ENCODE measurements around the gene NQO1. TPM values are rescaled to one million over a fixed set of nuclear protein-coding genes. Genes with fewer than 3 reads are reported as not detected.
A peak's percentile ranks its signal among the peaks of the same experiment; 100 is the strongest.
"Not testable (repeated sequence)": the region's sequence is repeated elsewhere in the genome, so short reads cannot be mapped to it uniquely, and the experiment has no call there.

The NQO1 gene
- total and polyA plus RNA-seq, 2 of the 13 experiments (the other 11 are each of a cell fraction or from before 2014, with no cell fraction given) = 464 to 1,060 TPM

DNA sequence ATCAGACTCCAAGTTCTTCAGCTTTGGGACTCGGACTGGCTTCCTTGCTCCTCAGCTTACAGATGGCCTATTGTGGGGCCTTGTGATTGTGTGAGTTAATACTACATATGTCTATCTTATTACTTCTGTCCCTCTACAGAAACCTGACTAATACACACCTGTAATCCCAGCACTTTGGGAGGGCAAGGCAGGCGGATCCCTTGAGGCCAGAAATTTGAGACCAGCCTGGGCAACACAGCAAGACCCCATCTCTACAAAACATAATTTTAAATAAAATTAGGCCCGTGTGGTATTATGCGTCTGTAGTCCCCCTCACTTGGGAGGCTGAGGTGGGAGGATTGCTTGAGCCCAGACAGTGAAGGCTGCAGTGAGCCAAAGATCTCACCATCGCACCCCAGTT lies 4.9 kb upstream of the NQO1 start:
- in situ Hi-C loops (cut with HindIII; ENCODE audit: extremely low pct_ligation_motif_present, low pct_unique_long_range_greater_than_20kb); H3K9ac ChIP-seq (ENCODE audit: insufficient read depth, low read depth, low read length); FAIRE-seq; DNase-seq (ENCODE audit: low spot score); H3K27ac ChIP-seq (ENCODE audit: extremely low read length, insufficient read depth, low read length); H3K9me3 ChIP-seq (ENCODE audit: low read length); H3K4me3 ChIP-seq (replicated peaks in 1 of 3; ENCODE audit: insufficient read depth in 1 of 3, low read depth in 2 of 3, low read length in 3 of 3); ATAC-seq; H3K36me3 ChIP-seq (replicated peaks in 1 of 2; ENCODE audit: control insufficient read depth in 1 of 2, insufficient read depth in 2 of 2, low read length in 2 of 2); H3K27me3 ChIP-seq (ENCODE audit: control insufficient read depth in 1 of 2, insufficient read depth in 2 of 2, low read length in 2 of 2); CTCF ChIA-PET (ENCODE audit: low intra/inter-chr PET ratio, low total read pairs); H4K20me1 ChIP-seq (ENCODE audit: insufficient read depth, low read length); H3K4me2 ChIP-seq (ENCODE audit: low read depth, low read length); H2AFZ ChIP-seq (ENCODE audit: low read length); intact Hi-C loops (cut with micrococcal nuclease; ENCODE audit: unreplicated experiment); BruUV-seq (replicated peaks): not testable (repeated sequence)
- 85% methylated on average over 5 of the region's 5 CpGs for WGBS (ENCODE audit: low lambda C conversion rate)
- Histone ChIP-seq H3K4me1 (ENCODE audit: insufficient read depth, low read length) (peaks cover 39% of the 10 kb centered on the region), H3K79me2 (ENCODE audit: insufficient read depth, low read length) (peaks cover 13% of the 10 kb centered on the region)
- TF ChIP-seq ZNF121 (CRISPR knock-in tag; IDR thresholded peaks at IDR 0.05) = peak; percentile 68; the same call in 1 of the 2 replicates
- POLR2A ChIA-PET = interaction anchor here (0.6 kb wide), 1 partner anchor 9 kb away, joined by 3 read pairs; no protein-coding TSS in a partner anchor

DNA sequence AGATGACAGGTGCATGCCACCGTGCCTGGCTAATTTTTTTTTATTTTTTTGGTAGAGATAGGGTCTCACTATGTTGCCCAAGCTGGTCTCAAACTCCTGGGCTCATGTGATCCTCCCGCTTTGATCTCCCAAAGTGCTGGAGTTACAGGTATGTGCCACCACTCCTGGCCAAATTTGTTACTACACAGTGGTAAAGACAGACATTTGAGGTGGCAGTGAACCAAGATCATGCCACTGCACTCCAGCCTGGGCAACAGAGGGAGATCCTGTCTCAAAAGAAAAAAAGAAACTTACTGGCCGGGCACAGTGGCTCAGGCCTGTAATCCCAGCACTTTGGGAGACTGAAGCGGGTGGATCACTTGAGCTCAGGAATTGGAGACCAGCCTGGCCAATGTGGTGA lies 2.7 kb upstream of the NQO1 start:
- TF ChIP-seq ZNF121 (CRISPR knock-in tag; IDR thresholded peaks at IDR 0.05) (peak; percentile 72), ZNF7 (CRISPR knock-in tag; IDR thresholded peaks at IDR 0.05) (peak; percentile 98)
- Histone ChIP-seq H3K4me1 (ENCODE audit: insufficient read depth, low read length) (peaks cover 47% of the 10 kb centered on the region), H3K79me2 (ENCODE audit: insufficient read depth, low read length) (peaks cover 35% of the 10 kb centered on the region)
- H3K4me2 ChIP-seq (ENCODE audit: low read depth, low read length); BruUV-seq (replicated peaks); DNase-seq (ENCODE audit: low spot score); CTCF ChIA-PET (ENCODE audit: low intra/inter-chr PET ratio, low total read pairs); intact Hi-C loops (cut with micrococcal nuclease; ENCODE audit: unreplicated experiment); H3K4me3 ChIP-seq (replicated peaks in 1 of 3; ENCODE audit: insufficient read depth in 1 of 3, low read depth in 2 of 3, low read length in 3 of 3); H3K9ac ChIP-seq (ENCODE audit: insufficient read depth, low read depth, low read length); ATAC-seq; H3K27ac ChIP-seq (ENCODE audit: extremely low read length, insufficient read depth, low read length); in situ Hi-C loops (cut with HindIII; ENCODE audit: extremely low pct_ligation_motif_present, low pct_unique_long_range_greater_than_20kb); H4K20me1 ChIP-seq (ENCODE audit: insufficient read depth, low read length); H3K9me3 ChIP-seq (ENCODE audit: low read length); H3K27me3 ChIP-seq (ENCODE audit: control insufficient read depth in 1 of 2, insufficient read depth in 2 of 2, low read length in 2 of 2); H2AFZ ChIP-seq (ENCODE audit: low read length); FAIRE-seq; H3K36me3 ChIP-seq (replicated peaks in 1 of 2; ENCODE audit: control insufficient read depth in 1 of 2, insufficient read depth in 2 of 2, low read length in 2 of 2): not testable (repeated sequence)
- 88% methylated on average over 4 of the region's 4 CpGs for WGBS (ENCODE audit: low lambda C conversion rate)
- POLR2A ChIA-PET = interaction anchor here (10.0 kb wide), 1 partner anchor 23 kb away, joined by 211 read pairs; the partner anchor contains the start of gene NOB1

Data from HepG2 (cell line).